Measurements from ENCODE around the gene MIA2.

GRCh38 chr14:39310051-39310450, 76.3 kb downstream of the MIA2 start:
- TF ChIP-seq CTCF (conservative IDR thresholded peaks at IDR 0.05; ENCODE audit: low read depth, low read length) (no peak), EZH2 (IDR thresholded peaks at IDR 0.05; ENCODE audit: low read length, unreplicated experiment) (no peak), EZH2phosphoT487 (IDR thresholded peaks at IDR 0.05; ENCODE audit: borderline replicate concordance, low read length) (no peak)

Measured in PC-3 (cell line).